Mesenchymal stem cell (in vitro differentiated cells and primary cell): ENCODE data around the gene IGSF23.

Source experiments
- DNase-seq: peaks from one replicate; pipeline ENCODE4 v3.0.0-alpha.2; 2013
- H2AFZ ChIP-seq: one replicate; pipeline ENCODE4 v1.6.1; 2013; ENCODE audit warnings: low read depth, mild to moderate bottlenecking, control low read depth, inconsistent platforms, low read length, moderate library complexity
- H2AK5ac ChIP-seq: 2 replicates; pipeline ENCODE4 v1.6.1; 2013; ENCODE audit warnings: low read length, moderate library complexity, mild to moderate bottlenecking, inconsistent platforms; ENCODE audit not compliant: severe bottlenecking
- H2BK120ac ChIP-seq: one replicate; pipeline ENCODE4 v1.6.1; 2013; ENCODE audit warnings: low read depth, mild to moderate bottlenecking, inconsistent platforms, low read length, moderate library complexity
- H2BK12ac ChIP-seq, 2 experiments: one replicate each; pipeline ENCODE4 v1.6.1; 2013; ENCODE audit warnings: inconsistent platforms in 2 of 2, low read length in 2 of 2, mild to moderate bottlenecking in 2 of 2, moderate library complexity in 2 of 2, control low read depth in 1 of 2
- H2BK15ac ChIP-seq: one replicate; pipeline ENCODE4 v1.6.1; 2013; ENCODE audit warnings: mild to moderate bottlenecking, low read depth, inconsistent platforms; ENCODE audit not compliant: poor library complexity, severe bottlenecking
- H2BK5ac ChIP-seq: 2 replicates; pipeline ENCODE4 v1.6.1; 2013; ENCODE audit warnings: low read depth, mild to moderate bottlenecking, low read length, control low read depth, inconsistent platforms; ENCODE audit not compliant: poor library complexity, severe bottlenecking
- H3K14ac ChIP-seq, 2 experiments: one replicate each; pipeline ENCODE4 v1.6.1; 2013; ENCODE audit warnings: inconsistent platforms in 2 of 2, low read length in 2 of 2, control low read depth in 1 of 2, mild to moderate bottlenecking in 1 of 2, moderate library complexity in 1 of 2
- H3K18ac ChIP-seq, 2 experiments: one replicate each; pipeline ENCODE4 v1.6.1; 2013; ENCODE audit warnings: inconsistent platforms in 2 of 2, low read length in 2 of 2, control low read depth in 1 of 2, low read depth in 1 of 2, mild to moderate bottlenecking in 1 of 2
- H3K23ac ChIP-seq, 2 experiments: one replicate each; pipeline ENCODE4 v1.6.1; 2013; ENCODE audit warnings: inconsistent platforms in 2 of 2, low read length in 2 of 2, mild to moderate bottlenecking in 2 of 2, moderate library complexity in 2 of 2, control low read depth in 1 of 2
- H3K27ac ChIP-seq: 2 replicates; pipeline ENCODE4 v1.5.1; 2013; ENCODE audit warnings: mild to moderate bottlenecking, moderate library complexity, low read length, control low read depth, inconsistent platforms; ENCODE audit not compliant: poor library complexity, severe bottlenecking
- H3K27me3 ChIP-seq, 2 experiments: 2 replicates each; pipeline versions ENCODE4 v1.6.1 to v1.7.0; 2013; ENCODE audit warnings: low read length in 2 of 2, mild to moderate bottlenecking in 2 of 2, moderate library complexity in 2 of 2, control low read depth in 1 of 2, inconsistent platforms in 1 of 2; ENCODE audit not compliant: control insufficient read depth in 1 of 2, insufficient read depth in 1 of 2
- H3K36me3 ChIP-seq, 2 experiments: 2 replicates each; pipeline versions ENCODE4 v1.6.1 to v1.7.0; 2013; ENCODE audit warnings: low read length in 2 of 2, control low read depth in 1 of 2, inconsistent platforms in 1 of 2, low read depth in 1 of 2, mild to moderate bottlenecking in 1 of 2; ENCODE audit not compliant: insufficient read depth in 2 of 2, control insufficient read depth in 1 of 2
- H3K4ac ChIP-seq, 2 experiments: one replicate each; pipeline ENCODE4 v1.6.1; 2013; ENCODE audit warnings: inconsistent platforms in 2 of 2, low read length in 2 of 2, mild to moderate bottlenecking in 2 of 2, moderate library complexity in 2 of 2, control low read depth in 1 of 2, low read depth in 1 of 2
- H3K4me1 ChIP-seq: 2 replicates; pipeline ENCODE4 v1.6.1; 2013; ENCODE audit warnings: low read depth, low read length, control low read depth; ENCODE audit not compliant: control insufficient read depth, insufficient read depth
- H3K4me2 ChIP-seq: 2 replicates; pipeline ENCODE4 v1.6.1; 2013; ENCODE audit warnings: low read length, mild to moderate bottlenecking, inconsistent platforms; ENCODE audit not compliant: poor library complexity, severe bottlenecking
- H3K4me3 ChIP-seq, 2 experiments: 2 replicates each; pipeline versions ENCODE4 v1.5.1 to v1.7.0; 2013; ENCODE audit warnings: low read length in 2 of 2, mild to moderate bottlenecking in 2 of 2, control low read depth in 1 of 2, low read depth in 1 of 2; ENCODE audit not compliant: insufficient read depth in 1 of 2
- H3K79me1 ChIP-seq: replicated peaks from 2 replicates; pipeline ENCODE4 v1.6.1; 2013; ENCODE audit warnings: mild to moderate bottlenecking, control low read depth, low read length, inconsistent platforms; ENCODE audit not compliant: poor library complexity, severe bottlenecking
- H3K9ac ChIP-seq: 2 replicates; pipeline ENCODE4 v1.7.0; 2013; ENCODE audit warnings: mild to moderate bottlenecking, low read length, moderate library complexity
- H3K9me3 ChIP-seq: 2 replicates; pipeline ENCODE4 v1.7.0; 2013; ENCODE audit warnings: mild to moderate bottlenecking, low read length; ENCODE audit not compliant: control insufficient read depth
- H4K8ac ChIP-seq: one replicate; pipeline ENCODE4 v1.6.1; 2013; ENCODE audit warnings: inconsistent platforms, mild to moderate bottlenecking, low read length, moderate library complexity
- H4K91ac ChIP-seq: one replicate; pipeline ENCODE4 v1.6.1; 2013; ENCODE audit warnings: mild to moderate bottlenecking, low read length, inconsistent platforms
- WGBS: methylation state at CpG from one replicate; pipeline ENCODE4 v1.1.7; 2013; ENCODE audit warnings: mixed read lengths; 5-methylcytosine and 5-hydroxymethylcytosine counted together

The IGSF23 gene

DNA sequence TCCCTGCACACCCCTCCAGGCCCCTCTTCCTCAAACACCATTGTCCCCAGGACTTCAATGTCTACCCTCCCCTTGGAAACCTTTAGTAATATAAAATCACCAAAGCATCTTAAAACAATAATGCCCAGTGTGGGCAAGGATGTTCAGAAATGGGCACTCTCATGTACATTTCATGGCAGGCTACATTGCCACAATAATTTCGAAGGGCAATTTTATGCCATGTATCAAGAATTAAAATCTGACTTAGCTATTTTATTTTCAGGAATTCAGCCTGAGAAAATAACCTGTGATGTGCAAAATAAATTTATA, 35.8 kb upstream of the IGSF23 start:
- no peak overlapping the region for H2BK12ac ChIP-seq
- no peak overlapping the region for H2BK120ac ChIP-seq
- H2AFZ ChIP-seq: no peak overlapping the region
- no peak overlapping the region for H3K4me2 ChIP-seq
- H3K27me3 ChIP-seq: peaks cover 0 to 34% of the 10 kb centered on the region in 2 experiments
- no peaks in the 10 kb centered on the region for H3K9me3 ChIP-seq
- H3K4ac ChIP-seq: no peak overlapping the region
- no peak overlapping the region for H3K14ac ChIP-seq
- no peaks in the 10 kb centered on the region for H3K79me1 ChIP-seq
- H3K18ac ChIP-seq: no peak overlapping the region
- no peak overlapping the region for H2BK15ac ChIP-seq
- H4K8ac ChIP-seq: no peak overlapping the region
- DNase-seq: no peak
- no peaks in the 10 kb centered on the region for H3K4me1 ChIP-seq
- H3K27ac ChIP-seq: no peak overlapping the region
- no peak overlapping the region for H2BK5ac ChIP-seq
- H3K36me3 ChIP-seq: no peaks in the 10 kb centered on the region
- H4K91ac ChIP-seq: no peak overlapping the region
- 44% methylated on average over 1 of the region's 1 CpG for WGBS
- H2AK5ac ChIP-seq: no peak overlapping the region
- H3K23ac ChIP-seq: no peak overlapping the region
- H3K9ac ChIP-seq: no peak overlapping the region
- no peak overlapping the region for H3K4me3 ChIP-seq

DNA sequence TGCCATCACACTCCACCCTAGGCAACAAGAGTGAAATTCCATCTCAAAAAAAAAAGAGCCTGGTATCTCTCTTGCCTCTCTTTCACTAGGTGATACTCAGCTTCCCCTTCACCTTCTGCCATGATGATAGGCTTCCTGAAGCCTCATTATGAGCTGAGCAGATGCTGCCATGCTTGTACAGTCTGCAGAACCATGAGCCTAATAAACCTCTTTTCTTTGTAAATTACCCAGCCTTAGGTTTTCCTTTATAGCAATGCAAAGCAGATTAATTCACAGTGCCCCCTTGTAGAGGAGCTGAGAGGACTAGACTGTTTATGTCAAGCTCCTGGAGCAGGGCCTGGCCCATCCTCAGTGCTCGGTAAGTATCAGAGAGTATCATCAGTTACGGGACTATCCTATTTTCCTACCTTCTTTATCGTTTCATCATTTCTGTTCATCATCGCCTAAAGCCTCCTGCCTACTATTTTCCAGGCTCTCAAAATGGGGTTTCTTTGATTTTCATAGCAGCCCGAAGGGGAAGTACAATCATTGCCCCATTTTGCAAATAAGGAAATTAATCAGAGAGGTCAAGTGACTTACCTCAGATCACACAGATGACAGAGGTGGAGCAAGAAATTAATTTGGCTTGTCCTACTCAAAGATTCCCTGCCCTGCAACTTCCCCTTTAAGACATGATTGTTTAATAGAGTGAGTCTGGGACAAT, 33.5 kb upstream of the IGSF23 start:
- Histone ChIP-seq H3K79me1 (no peaks in the 10 kb centered on the region), H2AK5ac (no peak overlapping the region), H3K9ac (no peak overlapping the region), H3K9me3 (no peaks in the 10 kb centered on the region), H3K4ac (no peak overlapping the region), H2BK120ac (no peak overlapping the region), H3K23ac (no peak overlapping the region), H3K4me2 (no peak overlapping the region), H2BK15ac (no peak overlapping the region), H3K4me1 (no peaks in the 10 kb centered on the region), H3K18ac (no peak overlapping the region), H3K36me3 (no peaks in the 10 kb centered on the region), H2BK5ac (no peak overlapping the region), H2AFZ (no peak overlapping the region), H3K14ac (no peak overlapping the region), H3K4me3 (no peak overlapping the region), H2BK12ac (no peak overlapping the region), H3K27ac (no peak overlapping the region), H4K8ac (no peak overlapping the region), H4K91ac (no peak overlapping the region), H3K27me3 (peaks cover 7 to 35% of the 10 kb centered on the region in 2 experiments)
- DNase-seq: no peak
- WGBS: 91% methylated on average over 4 of the region's 5 CpGs

DNA sequence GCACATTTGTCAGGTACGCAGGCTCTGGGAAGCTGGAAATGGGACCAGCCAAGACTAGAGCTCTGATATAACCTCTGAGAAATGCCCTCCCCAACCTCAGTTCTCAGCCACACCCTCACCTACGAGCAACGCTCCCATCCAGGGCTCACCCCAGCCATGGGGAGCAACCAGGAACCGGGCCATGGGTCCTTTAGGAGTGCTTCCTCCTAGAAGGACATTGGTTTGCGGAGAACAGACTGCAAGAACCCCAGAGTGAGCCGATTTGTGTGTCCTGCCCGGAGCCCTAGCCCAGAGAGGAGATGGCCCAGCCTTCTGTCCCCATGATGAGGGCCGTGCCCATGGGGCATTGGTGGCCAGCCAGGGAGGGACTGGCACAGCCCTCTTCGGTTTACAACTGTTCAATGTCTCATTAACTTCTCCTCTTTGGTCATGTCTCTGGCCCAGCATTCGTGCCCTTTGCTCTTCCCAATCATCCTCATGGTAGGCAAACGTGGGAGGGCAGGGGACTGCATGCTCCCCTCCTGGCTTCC, 32.9 kb upstream of the IGSF23 start:
- Histone ChIP-seq H3K18ac (no peak overlapping the region), H3K79me1 (no peaks in the 10 kb centered on the region), H3K23ac (no peak overlapping the region), H2BK5ac (no peak overlapping the region), H3K27me3 (peaks cover 7 to 41% of the 10 kb centered on the region in 2 experiments), H2BK12ac (no peak overlapping the region), H3K9me3 (no peaks in the 10 kb centered on the region), H3K36me3 (no peaks in the 10 kb centered on the region), H3K4me2 (no peak overlapping the region), H4K91ac (no peak overlapping the region), H3K14ac (no peak overlapping the region), H3K4me3 (no peak overlapping the region), H2BK120ac (no peak overlapping the region), H3K4me1 (no peaks in the 10 kb centered on the region), H2BK15ac (no peak overlapping the region), H3K4ac (no peak overlapping the region), H2AK5ac (no peak overlapping the region), H2AFZ (no peak overlapping the region), H4K8ac (no peak overlapping the region), H3K9ac (no peak overlapping the region), H3K27ac (no peak overlapping the region)
- DNase-seq: no peak
- WGBS: 83% methylated on average over 11 of the region's 11 CpGs

GRCh38 chr19:44581288-44581687, 32.1 kb upstream of the IGSF23 start:
- Histone ChIP-seq H3K4ac (no peak overlapping the region), H3K36me3 (no peaks in the 10 kb centered on the region), H2BK120ac (no peak overlapping the region), H3K79me1 (no peaks in the 10 kb centered on the region), H3K9ac (no peak overlapping the region), H2BK5ac (no peak overlapping the region), H4K91ac (no peak overlapping the region), H2BK12ac (no peak overlapping the region), H2AFZ (no peak overlapping the region), H3K23ac (no peak overlapping the region), H3K4me1 (no peaks in the 10 kb centered on the region), H2AK5ac (no peak overlapping the region), H3K4me3 (no peak overlapping the region), H3K4me2 (no peak overlapping the region), H3K18ac (no peak overlapping the region), H4K8ac (no peak overlapping the region), H3K14ac (no peak overlapping the region), H3K27me3 (peaks cover 7 to 41% of the 10 kb centered on the region in 2 experiments), H2BK15ac (no peak overlapping the region), H3K27ac (no peak overlapping the region), H3K9me3 (no peaks in the 10 kb centered on the region)
- DNase-seq: no peak
- whole genome bisulfite sequencing: 89% methylated on average over 2 of the region's 2 CpGs
